ENCODE results near the gene GHRL. TPM values are rescaled to one million over a fixed set of nuclear protein-coding genes. Genes with fewer than 3 reads are reported as not detected.

GHRL gene, protein sequence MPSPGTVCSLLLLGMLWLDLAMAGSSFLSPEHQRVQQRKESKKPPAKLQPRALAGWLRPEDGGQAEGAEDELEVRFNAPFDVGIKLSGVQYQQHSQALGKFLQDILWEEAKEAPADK
- total RNA-seq: 1 to 10 TPM; 1.3 to 1.4 TPM
- 1 to 10 TPM in 1 of 3 donors, under 1 TPM in 1, not detected in 1; 0.22 to 3.2 TPM for polyA plus RNA-seq
- 0 to 0.89 (median 0.31) reads per million in 6 experiments for total RNA-seq

DNA sequence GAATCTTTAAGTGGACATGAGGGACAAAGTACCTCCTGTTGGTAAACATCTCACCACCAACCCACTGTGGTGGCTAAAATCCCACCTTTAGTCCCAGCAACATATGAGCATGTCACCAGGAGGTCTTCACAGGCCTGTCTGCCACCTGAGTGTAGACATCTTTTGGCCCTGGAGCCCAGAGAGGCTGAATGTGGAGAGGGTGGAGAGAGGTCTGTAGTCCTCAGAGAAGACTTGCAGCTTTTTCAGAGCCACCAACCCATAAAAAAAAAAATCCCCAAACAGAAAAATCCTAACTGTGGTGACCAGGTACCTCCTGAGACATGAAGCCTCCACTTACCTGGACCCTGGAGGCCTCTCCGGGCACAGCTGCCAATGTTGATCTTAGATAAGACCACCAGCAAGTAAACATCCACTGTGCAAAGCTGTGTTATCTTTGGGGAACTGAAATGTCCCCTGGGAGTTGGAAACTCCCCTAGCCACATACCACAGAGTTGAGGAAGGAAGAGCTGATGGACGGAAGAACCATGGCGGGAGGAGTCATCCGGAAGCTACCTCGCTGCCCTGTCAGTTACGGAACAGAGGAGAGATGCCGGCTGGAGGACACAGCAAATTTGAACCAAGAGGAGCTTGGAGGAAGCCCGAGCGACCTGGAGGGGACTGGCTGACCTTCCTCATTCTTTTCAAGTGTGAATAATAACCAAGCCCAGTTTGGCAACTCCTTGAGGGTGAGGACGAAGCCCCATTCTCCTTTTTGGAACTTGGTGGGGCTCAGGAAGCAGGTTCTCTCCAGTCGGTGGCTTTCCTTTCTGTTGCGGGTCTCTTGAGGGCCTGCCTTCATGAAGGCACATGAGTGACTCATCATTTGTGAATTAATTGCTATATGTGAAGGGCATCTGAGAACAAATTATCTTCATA, at the start of gene GHRL:
TSS of gene GHRL (minus strand) at position 443 of the 915 bp plus-strand sequence. CDS start 2,767 bp downstream, outside the sequence.
- Mint-ChIP-seq H3K9me3 (no peaks in the 10 kb centered on the region), H3K4me1 (peaks cover 7 to 21% (median 12%) of the 10 kb centered on the region in 4 donors), H3K27me3 (no peaks in the 10 kb centered on the region), H3K36me3 (peaks cover 0 to 46% (median 6%) of the 10 kb centered on the region in 3 donors), H3K4me3 (peak within 1 kb of the TSS in 3 of 10 donors; percentile 18 to 62 (median 31)), H3K27ac (peak within 1 kb of the TSS in 8 of 10 donors; percentile 43 to 81 (median 68))
- POLR2A ChIA-PET: no interaction called here
- DNase-seq: peak in 1 of 10 donors; percentile 19
- ATAC-seq: peak; percentile 27 to 37

DNA sequence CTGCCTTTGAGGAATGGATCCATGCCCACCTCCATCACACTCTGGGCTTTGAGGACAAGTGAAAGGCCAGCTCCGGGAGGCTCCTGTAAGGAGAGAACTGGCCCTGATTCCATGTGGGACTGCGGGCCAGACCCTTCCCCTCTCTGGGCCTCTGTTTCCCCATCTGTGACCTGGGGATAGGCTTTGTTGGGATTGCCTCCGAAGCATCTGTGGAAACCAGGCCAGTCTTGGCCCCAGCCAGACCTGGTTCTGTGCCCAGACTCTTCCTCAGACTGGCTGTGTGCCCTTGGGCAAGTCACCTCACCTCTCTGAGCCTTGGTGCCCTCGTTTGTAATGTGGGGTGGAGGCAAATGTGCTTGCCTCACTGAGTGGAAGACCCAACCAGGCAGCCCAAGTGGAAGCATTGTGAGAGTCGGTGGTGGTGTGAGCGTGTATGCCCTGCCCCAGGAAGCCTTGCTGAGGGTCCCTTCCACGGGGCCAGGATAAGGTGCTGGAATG, 49.2 kb upstream of the GHRL start:
- Mint-ChIP-seq H3K9me3 (no peaks in the 10 kb centered on the region), H3K27ac (peak overlapping the region in 2 of 10 donors; percentile 1 to 18), H3K27me3 (peaks cover 2 to 10% (median 2%) of the 10 kb centered on the region in 5 donors), H3K4me1 (peaks cover 0 to 5% (median under 1%) of the 10 kb centered on the region in 4 donors), H3K36me3 (no peaks in the 10 kb centered on the region), H3K4me3 (no peak overlapping the region)
- DNase-seq (no peak), ATAC-seq (no peak)
- POLR2A ChIA-PET: no interaction called here

DNA sequence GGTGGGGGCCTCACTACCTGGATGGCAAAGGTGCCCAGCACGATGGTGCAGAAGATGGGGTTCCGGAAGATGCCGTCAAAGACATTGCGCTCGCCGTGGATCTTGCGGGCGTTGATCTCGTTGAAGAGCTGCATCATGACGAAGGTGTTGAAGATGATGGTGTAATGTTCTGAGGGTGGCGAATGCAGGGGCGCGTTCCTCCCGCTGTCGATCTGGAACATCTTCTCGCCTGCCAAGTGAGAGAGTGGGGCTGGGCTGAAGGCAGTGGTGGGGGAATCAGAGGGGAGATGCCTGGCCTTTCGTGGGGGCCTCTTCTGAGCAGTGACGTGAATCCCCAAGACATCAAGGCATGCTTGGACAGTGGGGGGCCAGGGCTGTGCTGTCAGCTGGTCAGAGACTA, 47.7 kb upstream of the GHRL start:
- no peak overlapping the region for H3K4me3 Mint-ChIP-seq
- H3K27me3 Mint-ChIP-seq: peaks cover 2 to 10% (median 2%) of the 10 kb centered on the region in 5 donors
- no peak overlapping the region for H3K27ac Mint-ChIP-seq
- H3K9me3 Mint-ChIP-seq: no peaks in the 10 kb centered on the region
- DNase-seq: no peak
- H3K4me1 Mint-ChIP-seq: peaks cover 0 to 5% (median under 1%) of the 10 kb centered on the region in 4 donors
- no peaks in the 10 kb centered on the region for H3K36me3 Mint-ChIP-seq
- POLR2A ChIA-PET: no interaction called here
- ATAC-seq: no peak

DNA sequence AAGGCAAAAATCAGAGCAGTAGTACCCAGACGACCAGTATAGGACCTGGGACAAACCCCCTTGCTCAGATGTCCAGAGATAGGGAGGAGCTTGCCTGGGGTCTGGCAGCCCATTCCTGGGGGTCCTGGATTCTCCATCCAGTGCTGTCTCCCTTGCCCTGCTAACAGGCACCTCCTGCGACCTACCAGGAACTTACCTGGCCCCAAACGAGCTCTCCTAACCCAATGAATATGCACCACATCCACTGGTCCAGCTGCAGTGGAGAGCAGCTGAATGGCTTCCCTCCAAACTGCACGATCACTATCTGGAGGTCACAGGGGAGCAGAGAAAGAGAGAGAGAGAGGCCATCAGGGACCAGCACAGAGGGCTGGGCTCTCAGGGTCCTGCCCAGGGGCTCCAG, 47.3 kb upstream of the GHRL start:
- Mint-ChIP-seq H3K9me3 (no peaks in the 10 kb centered on the region), H3K4me3 (no peak overlapping the region), H3K27me3 (peaks cover 2 to 10% (median 2%) of the 10 kb centered on the region in 5 donors), H3K4me1 (peaks cover 0 to 7% (median 2%) of the 10 kb centered on the region in 4 donors), H3K36me3 (no peaks in the 10 kb centered on the region), H3K27ac (no peak overlapping the region)
- POLR2A ChIA-PET: no interaction called here
- DNase-seq (no peak), ATAC-seq (no peak)

DNA sequence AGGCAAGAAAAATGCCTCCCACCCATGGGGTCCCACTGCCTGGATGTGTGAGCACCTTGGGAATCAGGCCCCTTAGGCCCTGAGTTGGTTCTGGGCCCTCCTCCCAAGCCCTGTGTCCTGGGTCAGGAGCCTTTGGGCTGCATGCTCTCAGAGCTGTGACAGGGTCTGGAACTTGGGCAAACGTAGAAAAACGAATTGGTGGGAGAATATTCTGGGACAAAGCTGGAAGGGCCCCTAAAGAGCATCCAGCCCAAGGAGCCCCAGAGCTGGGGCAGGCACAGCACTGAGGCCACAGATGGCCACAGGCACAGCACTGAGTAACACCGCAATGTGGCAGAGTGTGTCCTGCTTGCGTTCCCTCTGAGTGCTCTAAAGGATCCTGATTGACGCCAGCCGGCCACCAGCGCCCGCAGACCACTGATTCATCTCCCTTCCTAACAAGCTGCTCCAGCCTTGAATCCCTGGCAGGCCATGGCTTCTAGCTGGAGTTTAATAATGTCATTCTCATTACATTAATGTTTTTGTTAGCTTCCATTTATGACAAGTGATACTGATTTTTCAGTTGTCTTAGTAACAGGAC, 46.7 kb upstream of the GHRL start:
- no peak overlapping the region for H3K27ac Mint-ChIP-seq
- DNase-seq: peak in 1 of 10 donors; percentile 27

DNA sequence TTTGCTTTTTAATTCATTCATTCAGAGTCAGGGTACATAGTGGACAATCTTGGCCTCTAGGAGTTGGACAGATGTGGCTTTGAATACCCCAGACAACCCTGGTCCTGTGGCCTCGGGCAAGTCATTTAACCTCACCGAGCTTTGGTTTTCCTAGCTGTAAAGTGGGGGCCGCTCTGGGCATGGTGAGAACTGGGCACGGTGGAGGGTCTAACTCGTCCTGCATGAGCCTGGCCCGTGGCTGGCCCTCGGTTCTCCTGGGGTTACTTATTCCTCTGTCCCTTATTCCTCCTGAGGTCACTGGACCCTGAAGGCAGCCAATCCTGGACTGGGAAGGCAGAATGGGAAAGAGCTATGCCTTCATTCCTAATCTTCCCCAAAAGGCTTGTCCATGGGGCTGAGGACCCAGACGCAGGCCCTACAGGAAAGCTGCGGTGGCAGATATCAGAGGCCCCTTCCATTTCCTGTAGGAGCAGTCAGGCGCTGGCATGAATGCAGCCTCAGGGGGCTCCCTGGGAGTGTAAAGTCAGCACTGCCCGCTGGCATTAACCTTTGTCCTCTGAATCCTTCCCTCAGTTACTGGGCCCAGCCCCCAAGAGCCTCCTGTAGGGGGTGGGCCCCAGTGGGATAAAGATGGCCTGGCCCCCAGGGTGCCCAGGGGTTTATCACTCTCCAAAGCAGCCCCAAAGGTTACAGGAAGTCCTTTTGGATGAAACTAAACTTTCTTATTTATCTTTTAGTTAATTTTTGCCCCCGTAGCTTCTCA, 46.0 kb upstream of the GHRL start:
- H3K4me1 Mint-ChIP-seq: peaks cover 0 to 6% (median 4%) of the 10 kb centered on the region in 4 donors
- no peaks in the 10 kb centered on the region for H3K9me3 Mint-ChIP-seq
- no peak for ATAC-seq
- no peak overlapping the region for H3K4me3 Mint-ChIP-seq
- H3K27ac Mint-ChIP-seq: peak overlapping the region in 1 of 10 donors; percentile 24
- H3K27me3 Mint-ChIP-seq: peaks cover 0 to 4% (median 0%) of the 10 kb centered on the region in 5 donors
- peak in 1 of 10 donors; percentile 14 for DNase-seq
- no peaks in the 10 kb centered on the region for H3K36me3 Mint-ChIP-seq
- POLR2A ChIA-PET: no interaction called here

More for the DNA sequence above, 46.7 kb upstream of the GHRL start:
- Mint-ChIP-seq H3K4me3 (no peak overlapping the region), H3K4me1 (peaks cover 0 to 9% (median 4%) of the 10 kb centered on the region in 4 donors), H3K36me3 (no peaks in the 10 kb centered on the region), H3K27me3 (peaks cover 2 to 10% (median 2%) of the 10 kb centered on the region in 5 donors), H3K9me3 (no peaks in the 10 kb centered on the region)
- POLR2A ChIA-PET: no interaction called here
- no peak for ATAC-seq

DNA sequence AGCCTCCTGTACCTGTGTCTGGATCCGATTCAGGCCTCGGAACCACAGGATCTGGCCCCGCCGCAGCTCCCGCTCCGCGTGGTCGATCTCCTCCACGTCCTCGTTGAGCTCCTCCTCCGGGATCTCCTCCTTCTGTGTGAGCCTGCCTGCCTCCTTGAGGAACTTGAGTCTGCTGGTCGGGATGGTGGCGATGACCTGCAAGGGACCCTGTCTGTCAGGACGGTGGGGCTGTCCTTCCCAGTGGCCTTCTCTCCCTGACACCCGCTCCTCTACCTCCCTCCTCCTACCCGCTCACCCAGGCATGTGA, 45.4 kb upstream of the GHRL start:
- Mint-ChIP-seq H3K36me3 (no peaks in the 10 kb centered on the region), H3K4me3 (no peak overlapping the region), H3K27ac (no peak overlapping the region), H3K9me3 (no peaks in the 10 kb centered on the region), H3K27me3 (no peaks in the 10 kb centered on the region), H3K4me1 (peaks cover 6 to 9% (median 9%) of the 10 kb centered on the region in 4 donors)
- DNase-seq: no peak
- POLR2A ChIA-PET: no interaction called here
- ATAC-seq: no peak

DNA sequence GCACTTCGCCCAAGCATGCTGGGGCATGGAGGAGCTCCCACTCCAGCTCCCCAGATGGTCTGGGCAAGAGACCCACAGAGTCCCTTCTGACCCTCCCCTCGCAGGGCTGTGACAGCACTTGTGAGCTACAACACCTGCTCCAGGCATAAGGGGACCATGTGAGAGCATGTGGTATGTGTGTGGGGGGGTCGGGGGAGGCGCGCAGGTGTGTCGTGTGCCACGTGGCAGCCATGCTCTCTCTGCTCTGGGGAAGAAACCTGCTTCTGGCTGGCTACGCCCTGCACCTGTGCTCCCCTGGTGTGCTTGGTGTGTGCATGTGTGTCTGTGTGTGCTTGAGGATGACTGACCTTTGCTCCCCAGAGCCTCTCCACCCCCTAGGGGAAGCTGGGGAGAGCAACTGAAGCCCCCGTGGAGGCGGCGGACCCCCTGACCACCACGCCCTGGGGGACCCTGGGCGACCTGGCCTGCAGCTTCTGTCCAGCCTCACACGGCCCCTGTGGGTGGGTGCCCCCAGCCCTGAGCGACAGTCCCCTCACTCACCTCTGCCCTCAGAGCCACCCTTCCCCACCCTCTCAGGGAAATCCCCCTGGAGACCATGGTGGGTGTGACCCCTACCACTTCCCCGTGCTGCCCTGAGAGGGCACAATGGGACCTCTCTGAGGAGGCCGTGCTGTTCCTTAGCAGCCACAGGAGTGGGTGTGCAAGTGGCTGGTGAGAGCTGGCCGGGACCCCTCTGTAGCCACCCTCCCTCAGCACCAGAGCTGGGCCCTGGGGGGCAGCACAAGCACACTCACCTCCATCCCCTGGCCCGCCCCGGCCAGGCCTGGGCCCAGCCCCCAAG, 44.8 kb upstream of the GHRL start:
- ATAC-seq: no peak
- DNase-seq: no peak
- Mint-ChIP-seq H3K27ac (no peak overlapping the region), H3K4me1 (peaks cover 9 to 15% (median 13%) of the 10 kb centered on the region in 4 donors), H3K4me3 (no peak overlapping the region), H3K36me3 (no peaks in the 10 kb centered on the region), H3K9me3 (no peaks in the 10 kb centered on the region), H3K27me3 (no peaks in the 10 kb centered on the region)
- POLR2A ChIA-PET: interaction anchor here (0.6 kb wide), 1 partner anchor 565 kb away, joined by 3 read pairs; no protein-coding TSS in a partner anchor

DNA sequence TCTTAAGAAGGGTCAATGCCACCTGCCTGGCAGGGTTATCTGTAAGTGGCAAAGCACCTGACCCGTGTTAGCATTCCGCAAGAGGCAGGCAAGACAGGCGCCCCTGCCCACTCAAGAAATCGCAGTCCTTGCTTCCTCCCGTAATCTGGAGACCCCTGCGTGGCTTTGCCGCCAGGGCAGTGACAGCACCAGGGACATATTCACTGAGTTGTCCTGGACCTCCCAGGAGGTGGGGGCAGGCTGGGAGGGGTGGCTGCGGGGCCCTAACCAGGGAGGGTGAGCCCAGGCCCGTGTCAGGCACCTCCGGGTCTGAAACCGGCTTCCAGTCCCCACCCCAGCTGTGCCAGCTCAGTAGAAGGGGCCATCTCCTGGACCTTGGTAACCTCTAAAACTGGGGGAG, 44.0 kb upstream of the GHRL start:
- DNase-seq (no peak), ATAC-seq (no peak)
- POLR2A ChIA-PET: interaction anchor here (0.6 kb wide), 1 partner anchor 564 kb away, joined by 3 read pairs; no protein-coding TSS in a partner anchor
- peaks cover 9 to 18% (median 17%) of the 10 kb centered on the region in 4 donors for H3K4me1 Mint-ChIP-seq
- H3K9me3 Mint-ChIP-seq: no peaks in the 10 kb centered on the region
- no peaks in the 10 kb centered on the region for H3K36me3 Mint-ChIP-seq
- no peaks in the 10 kb centered on the region for H3K27me3 Mint-ChIP-seq
- no peak overlapping the region for H3K4me3 Mint-ChIP-seq
- H3K27ac Mint-ChIP-seq: no peak overlapping the region

DNA sequence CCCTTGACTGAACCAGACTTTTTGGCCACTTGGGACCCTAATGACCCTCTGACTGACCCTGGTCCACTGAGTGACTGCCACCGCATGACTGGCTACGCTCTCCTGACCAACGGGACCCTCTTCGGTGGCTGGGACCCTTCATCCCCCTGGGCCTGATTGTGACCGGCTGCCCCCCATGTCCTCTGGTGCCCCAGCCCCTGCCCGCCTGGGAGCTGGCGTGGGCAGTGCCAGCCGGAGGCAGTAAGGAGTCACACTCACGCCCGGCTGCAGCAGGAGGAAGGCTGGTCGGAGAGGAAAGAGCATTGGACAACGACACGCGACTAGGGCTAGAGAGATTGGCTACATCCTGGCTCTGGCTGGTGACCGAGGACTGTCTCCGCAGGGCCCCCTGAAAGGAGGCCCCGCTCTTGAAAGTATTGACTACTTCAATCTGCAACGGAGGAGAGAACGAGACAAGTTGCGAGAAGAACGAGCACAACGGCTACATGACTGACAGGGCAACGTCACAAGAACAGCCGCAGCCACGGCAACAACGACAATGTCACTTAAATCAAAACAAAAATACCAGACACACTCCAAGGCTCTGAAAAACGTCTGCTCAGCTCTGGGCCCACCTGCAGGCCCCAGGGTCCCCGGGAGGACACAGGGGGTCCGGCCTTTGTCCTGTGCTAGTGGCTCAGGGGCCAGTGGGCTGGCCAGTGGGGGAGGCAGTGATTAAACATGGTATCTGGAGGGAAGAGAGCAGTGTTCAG, 43.3 kb upstream of the GHRL start:
- H3K9me3 Mint-ChIP-seq: no peaks in the 10 kb centered on the region
- no peak overlapping the region for H3K4me3 Mint-ChIP-seq
- no peaks in the 10 kb centered on the region for H3K36me3 Mint-ChIP-seq
- H3K27me3 Mint-ChIP-seq: no peaks in the 10 kb centered on the region
- POLR2A ChIA-PET: no interaction called here
- peaks cover 9 to 18% (median 17%) of the 10 kb centered on the region in 4 donors for H3K4me1 Mint-ChIP-seq
- no peak for ATAC-seq
- no peak overlapping the region for H3K27ac Mint-ChIP-seq
- DNase-seq: no peak

DNA sequence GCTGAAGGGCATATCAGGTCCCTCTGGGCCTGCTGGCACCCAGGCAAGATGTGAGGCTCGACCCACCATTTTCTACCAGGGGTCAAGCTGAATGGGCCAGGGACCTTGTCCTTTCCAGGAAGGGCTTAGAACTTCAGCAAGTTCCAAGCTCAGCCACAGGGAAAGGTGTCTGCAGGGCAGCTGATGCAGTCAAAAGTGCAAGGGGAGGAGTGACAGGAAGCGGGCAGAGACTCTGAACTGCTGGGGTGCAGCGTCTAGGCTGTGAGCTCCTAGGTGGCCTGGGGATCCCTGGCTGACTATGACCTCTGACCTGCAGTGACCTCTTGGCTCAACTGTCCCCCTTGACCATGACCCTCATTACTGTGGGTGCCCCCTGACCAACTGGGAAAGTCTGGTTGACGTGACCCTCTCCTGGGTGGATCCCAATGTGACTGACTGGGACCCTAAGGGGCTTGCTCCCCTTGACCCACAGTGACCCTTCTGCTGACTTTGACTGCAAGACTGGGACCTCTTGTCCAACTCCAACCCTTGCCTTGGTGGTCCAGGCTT, 42.5 kb upstream of the GHRL start:
- H3K4me1 Mint-ChIP-seq: peaks cover 9 to 18% (median 17%) of the 10 kb centered on the region in 4 donors
- no peak for DNase-seq
- H3K27me3 Mint-ChIP-seq: no peaks in the 10 kb centered on the region
- POLR2A ChIA-PET: no interaction called here
- no peak overlapping the region for H3K4me3 Mint-ChIP-seq
- H3K36me3 Mint-ChIP-seq: no peaks in the 10 kb centered on the region
- no peaks in the 10 kb centered on the region for H3K9me3 Mint-ChIP-seq
- H3K27ac Mint-ChIP-seq: peak overlapping the region in 2 of 10 donors; percentile 19 to 34
- no peak for ATAC-seq
